Cardiac muscle cell (in vitro differentiated cells and primary cell): ENCODE results near the gene TSPAN7. TPM values are rescaled to one million over a fixed set of nuclear protein-coding genes. Genes with fewer than 3 reads are reported as not detected.

Experiments used
- DNase-seq, 2 donors: peaks; one replicate each; pipeline versions ENCODE4 v3.0.0 to v3.0.0-alpha.2; 2010 to 2017; ENCODE audit warnings: low read depth in 1 of 2, low spot score in 1 of 2
- H3K27ac ChIP-seq: fragments of 200-600 bp; sonication (generic); 2 replicates; pipeline ENCODE4 v1.5.1; 2016
- H3K27me3 ChIP-seq: fragments of 200-600 bp; sonication (generic); 2 replicates; pipeline ENCODE4 v1.6.0; 2016; ENCODE audit warnings: control low read depth
- H3K36me3 ChIP-seq: fragments of 200-600 bp; sonication (generic); 2 replicates; pipeline ENCODE4 v1.5.1; 2016; ENCODE audit warnings: control low read depth
- H3K4me1 ChIP-seq: fragments of 200-600 bp; sonication (generic); 2 replicates; pipeline ENCODE4 v1.8.1; 2017; ENCODE audit warnings: low read depth, mild to moderate bottlenecking, mixed run types
- H3K4me3 ChIP-seq: fragments of 200-600 bp; sonication (generic); 2 replicates; pipeline ENCODE4 v1.5.1; 2016; ENCODE audit warnings: mild to moderate bottlenecking
- H3K9me3 ChIP-seq: fragments of 200-600 bp; sonication (generic); 2 replicates; pipeline ENCODE4 v1.5.1; 2017; ENCODE audit warnings: low read depth, mild to moderate bottlenecking, control low read depth
- CTCF ChIP-seq: IDR thresholded peaks from 2 replicates; pipeline ENCODE4 v1.5.1; 2012; ENCODE audit warnings: low read depth, mild to moderate bottlenecking, low read length
- polyA plus RNA-seq: library from polyadenylated mRNA; unstranded; fragments of >200 nt; fragmentation: Nextera tagmentation; extraction: Ambion mirVana; gene quantifications from 2 replicates; pipeline ENCODE4 v1.2.1, GENCODE V29; 2016
- total RNA-seq: library from RNA; depleted of rRNA; stranded (reverse); fragments of >200 nt; gene quantifications from 2 replicates; pipeline ENCODE4 v1.2.3, GENCODE V29; 2016

Gene TSPAN7
- total and polyA plus RNA-seq, 2 experiments from 2014 or later: 23.1 to 41.4 TPM

- Histone ChIP-seq H3K4me1 (no peaks in the 10 kb centered on the region), H3K36me3 (no peaks in the 10 kb centered on the region), H3K27ac (no peak overlapping the region), H3K27me3 (no peaks in the 10 kb centered on the region), H3K4me3 (no peak overlapping the region), H3K9me3 (no peaks in the 10 kb centered on the region)
- DNase-seq: no peak
- TF ChIP-seq CTCF: no peak
Observed at GRCh38 chrX:38672646-38673045, 111.3 kb downstream of the TSPAN7 start.

- no peaks in the 10 kb centered on the region for H3K27me3 ChIP-seq
- H3K4me3 ChIP-seq: no peak overlapping the region
- no peak for DNase-seq
- no peaks in the 10 kb centered on the region for H3K9me3 ChIP-seq
- no peak overlapping the region for H3K27ac ChIP-seq
- no peaks in the 10 kb centered on the region for H3K4me1 ChIP-seq
- no peaks in the 10 kb centered on the region for H3K36me3 ChIP-seq
- TF ChIP-seq CTCF: no peak
Observed at GRCh38 chrX:38675856-38676255, 114.5 kb downstream of the TSPAN7 start.

DNA sequence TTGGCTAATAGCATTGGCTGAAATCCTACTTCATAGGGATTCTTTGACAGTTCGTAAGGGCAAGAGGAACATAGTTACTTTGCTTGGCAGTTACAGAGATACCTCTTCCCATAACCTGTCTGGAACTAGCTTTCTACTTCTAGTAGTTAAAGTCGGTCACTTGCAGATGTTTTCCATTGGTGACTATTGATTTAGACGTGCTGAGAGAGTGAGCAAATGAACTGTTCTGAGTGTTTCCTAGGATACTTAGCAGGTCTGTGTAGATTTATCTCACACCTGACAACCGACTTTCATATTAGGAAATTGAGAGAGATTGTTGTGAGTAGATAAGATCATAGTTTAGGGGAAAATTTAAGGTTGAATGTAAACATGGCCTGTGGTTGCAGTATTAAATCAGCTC lies 116.8 kb downstream of the TSPAN7 start:
- H3K9me3 ChIP-seq: no peaks in the 10 kb centered on the region
- no peaks in the 10 kb centered on the region for H3K27me3 ChIP-seq
- no peak for DNase-seq
- no peak for TF ChIP-seq CTCF
- H3K36me3 ChIP-seq: no peaks in the 10 kb centered on the region
- no peaks in the 10 kb centered on the region for H3K4me1 ChIP-seq
- H3K4me3 ChIP-seq: no peak overlapping the region
- H3K27ac ChIP-seq: no peak overlapping the region

DNA sequence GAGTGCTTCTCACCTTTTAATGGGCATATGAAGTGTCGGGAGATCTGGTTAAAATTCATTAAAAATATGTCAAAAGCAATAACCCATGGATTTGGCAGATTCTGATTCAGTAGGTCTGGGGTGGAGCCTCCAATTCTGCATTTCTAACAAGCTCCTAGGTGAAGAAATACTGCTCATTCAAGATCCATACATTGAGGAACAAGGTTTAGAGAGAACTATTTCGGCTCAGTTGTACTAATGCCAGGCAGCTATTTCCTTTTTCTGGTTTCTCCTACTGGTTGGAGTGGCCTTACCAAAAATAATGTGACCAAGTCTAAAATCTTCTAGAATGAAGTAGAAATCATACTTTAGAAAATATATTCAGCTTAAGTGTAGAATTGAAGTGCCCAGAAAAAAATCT lies 117.5 kb downstream of the TSPAN7 start:
- Histone ChIP-seq H3K4me1 (no peaks in the 10 kb centered on the region), H3K9me3 (no peaks in the 10 kb centered on the region), H3K36me3 (no peaks in the 10 kb centered on the region), H3K4me3 (no peak overlapping the region), H3K27me3 (no peaks in the 10 kb centered on the region), H3K27ac (no peak overlapping the region)
- no peak for TF ChIP-seq CTCF
- DNase-seq: no peak

GRCh38 chrX:38679695-38680094 lies 118.4 kb downstream of the TSPAN7 start:
- Histone ChIP-seq H3K36me3 (no peaks in the 10 kb centered on the region), H3K4me1 (no peaks in the 10 kb centered on the region), H3K27me3 (no peaks in the 10 kb centered on the region), H3K9me3 (no peaks in the 10 kb centered on the region), H3K4me3 (no peak overlapping the region), H3K27ac (no peak overlapping the region)
- DNase-seq: no peak
- no peak for TF ChIP-seq CTCF

DNA sequence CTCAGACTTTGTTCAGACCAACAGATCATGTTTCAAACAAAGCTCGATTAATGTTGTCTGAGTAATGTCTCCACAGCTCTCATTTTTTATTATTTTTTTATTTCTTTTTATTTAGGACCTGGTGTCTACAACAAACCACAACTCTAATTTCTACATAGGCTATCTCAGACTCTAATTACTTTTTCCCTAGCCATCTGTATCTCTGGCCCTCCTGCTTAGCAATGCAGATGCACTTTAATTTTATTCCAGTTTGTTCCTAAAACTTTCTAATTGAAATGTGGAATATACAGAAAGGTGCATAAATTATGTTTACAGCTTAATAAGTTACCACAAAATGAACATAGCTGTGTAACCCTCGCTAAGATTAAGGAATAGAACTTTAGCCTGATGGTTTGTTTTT lies 120.8 kb downstream of the TSPAN7 start:
- no peak for DNase-seq
- H3K4me3 ChIP-seq: no peak overlapping the region

More for the DNA sequence above, 120.8 kb downstream of the TSPAN7 start:
- Histone ChIP-seq H3K36me3 (no peaks in the 10 kb centered on the region), H3K4me1 (no peaks in the 10 kb centered on the region), H3K9me3 (no peaks in the 10 kb centered on the region), H3K27ac (no peak overlapping the region), H3K27me3 (no peaks in the 10 kb centered on the region)
- no peak for TF ChIP-seq CTCF
